IMR-90 (cell line): Measurements from ENCODE around the gene TRAPPC5. TPM values are rescaled to one million over a fixed set of nuclear protein-coding genes. Genes with fewer than 3 reads are reported as not detected.

Experiments
- ATAC-seq: fragments of 200-7000 bp; cut with Tn5 transposase; 2 replicates; pipeline ENCODE4 v1.9.1; 2020; ENCODE audit warnings: low read depth, mild to moderate bottlenecking, moderate library complexity
- BruUV-seq: library from RNA; stranded (reverse); fragments of 400-500 nt; replicated peaks from 2 replicates; lab custom pipeline; 2021; lab: Mats Ljungman, UMichigan
- CTCF ChIA-PET: fragments of 300-600 bp; formaldehyde crosslinking; extraction: SDS; loops from one replicate; lab custom pipeline; 2021; ENCODE audit warnings: antibody characterized with exemption; lab: Yijun Ruan, JAX
- POLR2A ChIA-PET: fragments of 300-600 bp; sonication (Branson Sonifier 250); formaldehyde crosslinking; loops from one replicate; lab custom pipeline; 2022; ENCODE audit warnings: antibody characterized with exemption; ENCODE audit not compliant: unreplicated experiment; lab: Charles Lee
- DNase-seq: peaks from one replicate; pipeline ENCODE4 v3.0.0; 2013
- H2AFZ ChIP-seq: replicated peaks from 2 replicates; pipeline ENCODE3; 2013; ENCODE audit warnings: low read length, mild to moderate bottlenecking; ENCODE audit not compliant: poor library complexity
- H2AK5ac ChIP-seq: 2 replicates; pipeline ENCODE4 v1.6.1; 2013; ENCODE audit warnings: low read depth, low read length, inconsistent platforms
- H2AK9ac ChIP-seq: replicated peaks from 2 replicates; pipeline ENCODE3; 2013; ENCODE audit warnings: mild to moderate bottlenecking, low read depth, low read length, moderate library complexity; ENCODE audit not compliant: poor library complexity
- H2BK120ac ChIP-seq: 2 replicates; pipeline ENCODE4 v1.6.1; 2013; ENCODE audit warnings: low read depth, low read length, inconsistent platforms
- H2BK15ac ChIP-seq: 3 replicates; pipeline ENCODE4 v1.6.1; 2013; ENCODE audit warnings: low read depth, low read length, inconsistent platforms
- H2BK20ac ChIP-seq: 2 replicates; pipeline ENCODE4 v1.6.1; 2013; ENCODE audit warnings: low read depth, mild to moderate bottlenecking, inconsistent platforms, low read length, moderate library complexity
- H2BK5ac ChIP-seq: 2 replicates; pipeline ENCODE4 v1.6.1; 2013; ENCODE audit warnings: mild to moderate bottlenecking, low read depth, low read length, inconsistent platforms; ENCODE audit not compliant: poor library complexity, severe bottlenecking
- H3K14ac ChIP-seq: replicated peaks from 2 replicates; pipeline ENCODE4 v1.6.1; 2013; ENCODE audit warnings: low read depth, low read length, inconsistent platforms
- H3K18ac ChIP-seq: 2 replicates; pipeline ENCODE4 v1.6.1; 2013; ENCODE audit warnings: low read depth, low read length, control low read depth
- H3K23ac ChIP-seq: 2 replicates; pipeline ENCODE4 v1.6.1; 2013; ENCODE audit warnings: low read depth, low read length, inconsistent platforms
- H3K27ac ChIP-seq: 2 replicates; pipeline ENCODE4 v1.5.1; 2013; ENCODE audit warnings: mild to moderate bottlenecking, control low read depth, low read length; ENCODE audit not compliant: insufficient read depth
- H3K27me3 ChIP-seq: 2 replicates; pipeline ENCODE4 v1.6.1; 2013; ENCODE audit warnings: low read length; ENCODE audit not compliant: control insufficient read depth, insufficient read depth
- H3K36me3 ChIP-seq: 2 replicates; pipeline ENCODE4 v1.6.1; 2013; ENCODE audit warnings: low read length, mixed read lengths; ENCODE audit not compliant: control insufficient read depth, insufficient read depth
- H3K4ac ChIP-seq: 2 replicates; pipeline ENCODE4 v1.6.1; 2013; ENCODE audit warnings: low read depth, low read length, inconsistent platforms
- H3K4me1 ChIP-seq: 2 replicates; pipeline ENCODE4 v1.6.1; 2013; ENCODE audit warnings: low read length, mixed read lengths; ENCODE audit not compliant: control insufficient read depth, insufficient read depth
- H3K4me2 ChIP-seq: 2 replicates; pipeline ENCODE4 v1.6.1; 2013; ENCODE audit warnings: low read depth, mild to moderate bottlenecking, control low read depth, low read length, moderate library complexity
- H3K4me3 ChIP-seq: 2 replicates; pipeline ENCODE4 v1.5.1; 2013; ENCODE audit warnings: low read depth, mild to moderate bottlenecking, control low read depth, low read length, moderate library complexity; ENCODE audit not compliant: insufficient read depth
- H3K56ac ChIP-seq: 2 replicates; pipeline ENCODE4 v1.6.1; 2013; ENCODE audit warnings: low read length, inconsistent platforms; ENCODE audit not compliant: insufficient read depth; ENCODE audit errors: extremely low read depth
- H3K79me1 ChIP-seq, 2 experiments: 2 replicates each; pipeline ENCODE4 v1.6.1; 2013; ENCODE audit warnings: low read length in 2 of 2, inconsistent platforms in 1 of 2, low read depth in 1 of 2
- H3K9ac ChIP-seq: 2 replicates; pipeline ENCODE4 v1.6.1; 2013; ENCODE audit warnings: low read depth, low read length, control low read depth
- H3K9me1 ChIP-seq: 2 replicates; pipeline ENCODE4 v1.6.1; 2013; ENCODE audit warnings: low read length, inconsistent platforms; ENCODE audit not compliant: insufficient read depth
- H3K9me3 ChIP-seq: 2 replicates; pipeline ENCODE4 v1.6.1; 2013; ENCODE audit warnings: low read length; ENCODE audit not compliant: control insufficient read depth, insufficient read depth
- H4K20me1 ChIP-seq: 2 replicates; pipeline ENCODE4 v1.6.1; 2013; ENCODE audit warnings: low read length, inconsistent platforms; ENCODE audit not compliant: insufficient read depth
- H4K5ac ChIP-seq: 2 replicates; pipeline ENCODE4 v1.6.1; 2013; ENCODE audit warnings: mild to moderate bottlenecking, low read depth, low read length, control low read depth
- H4K8ac ChIP-seq, 2 experiments: 2 replicates each; pipeline ENCODE4 v1.6.1; 2013; ENCODE audit warnings: low read depth in 2 of 2, low read length in 2 of 2, control low read depth in 1 of 2, inconsistent platforms in 1 of 2
- H4K91ac ChIP-seq: 2 replicates; pipeline ENCODE4 v1.6.1; 2013; ENCODE audit warnings: low read depth, low read length, inconsistent platforms; ENCODE audit not compliant: insufficient read depth
- BHLHE40 ChIP-seq: fragments of 150-350 bp; IDR thresholded peaks from 2 replicates; pipeline ENCODE4 v1.6.1; 2016; ENCODE audit warnings: mild to moderate bottlenecking, low read depth, low read length
- CEBPB ChIP-seq: IDR thresholded peaks from 2 replicates; pipeline ENCODE4 v1.6.1; 2012; ENCODE audit warnings: low read depth, low read length, improper control_type of control experiment
- CHD1 ChIP-seq: IDR thresholded peaks from 2 replicates; pipeline ENCODE4 v1.6.1; 2012; ENCODE audit warnings: low read depth, low read length, improper control_type of control experiment
- ELK1 ChIP-seq: fragments of 150-350 bp; IDR thresholded peaks from 2 replicates; pipeline ENCODE4 v1.6.1; 2016; ENCODE audit warnings: low read depth, mild to moderate bottlenecking, low read length, moderate library complexity, borderline replicate concordance
- FOS ChIP-seq: fragments of 150-350 bp; IDR thresholded peaks from 2 replicates; pipeline ENCODE4 v1.6.1; 2016; ENCODE audit warnings: low read depth, low read length
- MAFK ChIP-seq: IDR thresholded peaks from 2 replicates; pipeline ENCODE4 v1.6.1; 2012; ENCODE audit warnings: low read depth, low read length, improper control_type of control experiment
- MAZ ChIP-seq: IDR thresholded peaks from 2 replicates; pipeline ENCODE4 v1.6.1; 2012; ENCODE audit warnings: low read depth, mild to moderate bottlenecking, low read length, improper control_type of control experiment, moderate library complexity, borderline replicate concordance
- MXI1 ChIP-seq: IDR thresholded peaks from 2 replicates; pipeline ENCODE4 v1.6.1; 2012; ENCODE audit warnings: low read depth, mild to moderate bottlenecking, low read length, moderate library complexity, borderline replicate concordance
- NFE2L2 ChIP-seq: fragments of 150-350 bp; IDR thresholded peaks from 2 replicates; pipeline ENCODE4 v1.6.1; 2016; ENCODE audit warnings: low read depth, mild to moderate bottlenecking, low read length
- POLR2A ChIP-seq: IDR thresholded peaks from 2 replicates; pipeline ENCODE4 v1.6.1; 2012; ENCODE audit warnings: mild to moderate bottlenecking, low read depth, low read length
- RAD21 ChIP-seq: IDR thresholded peaks from 2 replicates; pipeline ENCODE4 v1.6.1; 2012; ENCODE audit warnings: low read length, improper control_type of control experiment
- RCOR1 ChIP-seq: IDR thresholded peaks from 2 replicates; pipeline ENCODE4 v1.6.1; 2012; ENCODE audit warnings: mild to moderate bottlenecking, low read length, improper control_type of control experiment; ENCODE audit not compliant: insufficient replicate concordance
- RFX5 ChIP-seq: IDR thresholded peaks from 2 replicates; pipeline ENCODE4 v1.8.0; 2012; ENCODE audit warnings: low read depth, mild to moderate bottlenecking, low read length, moderate library complexity
- SMC3 ChIP-seq: fragments of 150-350 bp; IDR thresholded peaks from 2 replicates; pipeline ENCODE4 v1.6.1; 2016; ENCODE audit warnings: low read depth, mild to moderate bottlenecking, antibody characterized with exemption, low read length, moderate library complexity
- WGBS, 2 experiments: methylation state at CpG; one replicate each; pipeline versions ENCODE4 v1.1.5 to v1.1.7; 2013; ENCODE audit warnings: missing lambda C conversion rate in 2 of 2; ENCODE audit not compliant: insufficient read length in 1 of 2; ENCODE audit errors: extremely low coverage in 2 of 2; 5-methylcytosine and 5-hydroxymethylcytosine counted together
- dilution Hi-C: fragments of 300-500 bp; cut with HindIII; formaldehyde crosslinking; loops from one replicate; pipeline ENCODE4 v1.14.3; 2018; ENCODE audit warnings: low sequenced_read_pairs; ENCODE audit not compliant: unreplicated experiment
- in situ Hi-C: fragments of 300-500 bp; cut with MboI; formaldehyde crosslinking; loops from 3 replicates; pipeline ENCODE4 v1.14.3; 2019; ENCODE audit warnings: low sequenced_read_pairs, inconsistent platforms, mixed read lengths
- intact Hi-C: fragments of 100-400 bp; cut with micrococcal nuclease; formaldehyde crosslinking; loops from 2 replicates; pipeline ENCODE4 v1.10.0; 2022
- polyA plus RNA-seq, 3 experiments: library from polyadenylated mRNA; depleted of rRNA; stranded (reverse); fragments of >200 nt; gene quantifications; 2 replicates each; pipeline ENCODE4 v1.2.3, GENCODE V29; 2012; ENCODE audit warnings: low replicate concordance in 1 of 3
- total RNA-seq: library from RNA; depleted of rRNA; stranded (reverse); fragments of >200 nt; gene quantifications from 2 replicates; pipeline ENCODE4 v1.2.3, GENCODE V29; 2012
- TF ChIP-seq, protein P1 (sequence below): conservative IDR thresholded peaks from 2 replicates; pipeline ENCODE4 v1.5.1; 2012; ENCODE audit warnings: mild to moderate bottlenecking, low read depth, low read length, improper control_type of control experiment
- TF ChIP-seq, protein P2 (sequence below): fragments of 150-350 bp; IDR thresholded peaks from 2 replicates; pipeline ENCODE4 v1.6.1; 2017; ENCODE audit warnings: mild to moderate bottlenecking, antibody characterized with exemption, low read length, low read depth

The TRAPPC5 gene
- total and polyA plus RNA-seq, 2 of the 4 experiments (the other 2 are of a cell fraction): 54.7 to 109 TPM

DNA sequence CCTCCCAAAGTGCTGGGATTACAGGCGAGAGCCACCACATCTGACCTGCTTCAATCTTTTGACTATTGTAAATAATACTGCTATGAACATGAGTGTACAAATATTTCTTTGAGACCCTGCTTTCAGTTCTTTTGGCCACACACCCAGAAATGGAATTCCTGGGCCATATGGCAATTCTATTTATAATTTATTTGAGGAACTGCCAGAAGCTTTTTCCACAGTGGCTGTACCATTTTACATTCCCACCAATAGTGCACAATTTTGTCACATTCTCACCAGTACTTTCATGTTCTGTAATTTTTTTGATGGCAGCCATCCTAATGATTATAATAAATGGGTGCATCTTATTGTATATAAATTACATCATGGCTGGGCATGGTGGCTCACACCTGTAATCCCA, 35.0 kb downstream of the TRAPPC5 start:
- Histone ChIP-seq H3K9me3 (peaks cover 2% of the 10 kb centered on the region; the same call in 1 of the 2 replicates), H2AFZ (no peak overlapping the region), H4K20me1 (no peaks in the 10 kb centered on the region), H2BK15ac (no peak overlapping the region), H3K9me1 (no peaks in the 10 kb centered on the region), H2BK5ac (no peak overlapping the region), H4K91ac (no peak overlapping the region), H3K4me1 (no peaks in the 10 kb centered on the region), H3K27me3 (peaks cover 4% of the 10 kb centered on the region), H3K4me3 (no peak overlapping the region), H3K36me3 (no peaks in the 10 kb centered on the region), H3K4me2 (no peak overlapping the region), H2BK120ac (no peak overlapping the region), H3K79me1 (no peaks in the 10 kb centered on the region), H3K4ac (no peak overlapping the region), H2AK5ac (no peak overlapping the region), H4K8ac (no peak overlapping the region), H3K23ac (no peak overlapping the region), H3K9ac (no peak overlapping the region), H2AK9ac (no peak overlapping the region), H3K56ac (no peak overlapping the region), H3K18ac (no peak overlapping the region), H3K14ac (no peak overlapping the region), H2BK20ac (no peak overlapping the region), H3K27ac (no peak overlapping the region), H4K5ac (no peak overlapping the region)
- TF ChIP-seq MAFK (no peak), CEBPB (no peak), ELK1 (no peak), RFX5 (no peak), FOS (no peak), RCOR1 (no peak), BHLHE40 (no peak), MAZ (no peak), POLR2A (no peak), SMC3 (no peak), CHD1 (no peak), RAD21 (no peak), MXI1 (no peak), NFE2L2 (no peak)
- TF ChIP-seq, protein P1, sequence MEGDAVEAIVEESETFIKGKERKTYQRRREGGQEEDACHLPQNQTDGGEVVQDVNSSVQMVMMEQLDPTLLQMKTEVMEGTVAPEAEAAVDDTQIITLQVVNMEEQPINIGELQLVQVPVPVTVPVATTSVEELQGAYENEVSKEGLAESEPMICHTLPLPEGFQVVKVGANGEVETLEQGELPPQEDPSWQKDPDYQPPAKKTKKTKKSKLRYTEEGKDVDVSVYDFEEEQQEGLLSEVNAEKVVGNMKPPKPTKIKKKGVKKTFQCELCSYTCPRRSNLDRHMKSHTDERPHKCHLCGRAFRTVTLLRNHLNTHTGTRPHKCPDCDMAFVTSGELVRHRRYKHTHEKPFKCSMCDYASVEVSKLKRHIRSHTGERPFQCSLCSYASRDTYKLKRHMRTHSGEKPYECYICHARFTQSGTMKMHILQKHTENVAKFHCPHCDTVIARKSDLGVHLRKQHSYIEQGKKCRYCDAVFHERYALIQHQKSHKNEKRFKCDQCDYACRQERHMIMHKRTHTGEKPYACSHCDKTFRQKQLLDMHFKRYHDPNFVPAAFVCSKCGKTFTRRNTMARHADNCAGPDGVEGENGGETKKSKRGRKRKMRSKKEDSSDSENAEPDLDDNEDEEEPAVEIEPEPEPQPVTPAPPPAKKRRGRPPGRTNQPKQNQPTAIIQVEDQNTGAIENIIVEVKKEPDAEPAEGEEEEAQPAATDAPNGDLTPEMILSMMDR: no peak
- TF ChIP-seq, protein P2, sequence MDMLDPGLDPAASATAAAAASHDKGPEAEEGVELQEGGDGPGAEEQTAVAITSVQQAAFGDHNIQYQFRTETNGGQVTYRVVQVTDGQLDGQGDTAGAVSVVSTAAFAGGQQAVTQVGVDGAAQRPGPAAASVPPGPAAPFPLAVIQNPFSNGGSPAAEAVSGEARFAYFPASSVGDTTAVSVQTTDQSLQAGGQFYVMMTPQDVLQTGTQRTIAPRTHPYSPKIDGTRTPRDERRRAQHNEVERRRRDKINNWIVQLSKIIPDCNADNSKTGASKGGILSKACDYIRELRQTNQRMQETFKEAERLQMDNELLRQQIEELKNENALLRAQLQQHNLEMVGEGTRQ: no peak
- dilution Hi-C loops (no loop called here), in situ Hi-C loops (no loop called here), intact Hi-C loops (no loop called here)
- ChIA-PET POLR2A (no interaction called here), CTCF (no interaction called here)
- WGBS, 2 experiments: no CpG with 5 or more reads among the region's 1 CpG
- BruUV-seq: no TSS peak
- ATAC-seq (no peak), DNase-seq (no peak)
